Peyer's patch (tissue), 4 donors: ENCODE data around the gene GREM2. TPM values are rescaled to one million over a fixed set of nuclear protein-coding genes. Genes with fewer than 3 reads are reported as not detected.

Experiments used
- DNase-seq, 3 donors: peaks; one replicate each; pipeline ENCODE4 v3.0.0-alpha.2; 2017 to 2019
- H3K27ac ChIP-seq, 4 donors: fragments of 200-600 bp; sonication (generic); one replicate each; pipeline ENCODE4 v1.5.1; 2016 to 2019
- H3K27me3 ChIP-seq, 2 donors: fragments of 200-600 bp; sonication (generic); one replicate each; pipeline ENCODE4 v1.5.1; 2019
- H3K36me3 ChIP-seq, 3 donors: fragments of 200-600 bp; sonication (generic); one replicate each; pipeline ENCODE4 v1.5.1; 2016 to 2019
- H3K4me1 ChIP-seq, 4 donors: fragments of 200-600 bp; sonication (generic); one replicate each; pipeline ENCODE4 v1.5.1; 2016 to 2019
- H3K4me3 ChIP-seq, 4 donors: fragments of 200-600 bp; sonication (generic); 1 replicate in 3 of 4; 2 replicates in 1 of 4; pipeline ENCODE4 v1.5.1; 2016 to 2019; ENCODE audit warnings: mild to moderate bottlenecking in 1 of 4
- H3K9me3 ChIP-seq, 4 donors: fragments of 200-600 bp; sonication (generic); one replicate each; pipeline ENCODE4 v1.5.1; 2016 to 2019; ENCODE audit warnings: mild to moderate bottlenecking in 1 of 4
- POLR2A ChIP-seq, 2 donors: fragments of 450-650 bp; IDR thresholded peaks; one replicate each; pipeline ENCODE4 v1.5.1; 2017; ENCODE audit warnings: antibody characterized with exemption in 2 of 2, mild to moderate bottlenecking in 2 of 2, moderate library complexity in 2 of 2
- total RNA-seq, 4 donors: library from RNA; depleted of rRNA; stranded (reverse); fragments of >200 nt; gene quantifications; one replicate each; pipeline ENCODE4 v1.1.0, GENCODE V29; 2016
- TF ChIP-seq, protein P1 (sequence below), 6 experiments: fragments of 450-650 bp in 4 of 6; fragments of 200-600 bp in 2 of 6; sonication (generic) in 1 of 6; IDR thresholded peaks; one replicate each; pipeline ENCODE4 v1.5.1; 2017 to 2019; ENCODE audit warnings: antibody characterized with exemption in 6 of 6, mild to moderate bottlenecking in 3 of 6, moderate library complexity in 1 of 6

The GREM2 gene
- total RNA-seq, 4 donors from 2014 or later, result 1.3 to 7.4 (median 3.2) TPM

DNA sequence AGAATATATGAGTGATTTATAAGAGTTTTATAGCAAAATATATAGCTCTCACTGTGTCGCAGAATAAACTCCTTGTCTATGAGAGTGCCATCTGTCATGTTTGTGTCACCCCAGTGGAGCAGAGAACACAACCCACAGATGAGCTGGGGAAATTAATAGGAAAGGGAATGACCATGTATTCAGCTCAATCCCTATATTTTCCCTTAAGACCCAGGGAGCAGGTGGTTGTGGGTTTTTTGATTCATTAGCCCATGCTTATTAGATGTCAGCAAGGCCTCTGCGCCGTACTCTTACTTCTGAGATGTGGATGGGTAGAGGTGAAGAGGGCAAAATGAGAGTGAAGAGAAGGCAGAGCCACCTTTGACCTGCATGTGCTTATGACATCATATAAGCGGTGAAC, 4.1 kb upstream of the GREM2 start:
- Histone ChIP-seq H3K4me1 (peaks cover 0 to 11% (median 0%) of the 10 kb centered on the region in 4 donors), H3K36me3 (no peaks in the 10 kb centered on the region), H3K4me3 (no peak overlapping the region), H3K27me3 (no peaks in the 10 kb centered on the region), H3K9me3 (no peaks in the 10 kb centered on the region), H3K27ac (no peak overlapping the region)
- no peak for DNase-seq
- no peak for TF ChIP-seq POLR2A (IDR thresholded peaks at IDR 0.05)
- TF ChIP-seq, protein P1, sequence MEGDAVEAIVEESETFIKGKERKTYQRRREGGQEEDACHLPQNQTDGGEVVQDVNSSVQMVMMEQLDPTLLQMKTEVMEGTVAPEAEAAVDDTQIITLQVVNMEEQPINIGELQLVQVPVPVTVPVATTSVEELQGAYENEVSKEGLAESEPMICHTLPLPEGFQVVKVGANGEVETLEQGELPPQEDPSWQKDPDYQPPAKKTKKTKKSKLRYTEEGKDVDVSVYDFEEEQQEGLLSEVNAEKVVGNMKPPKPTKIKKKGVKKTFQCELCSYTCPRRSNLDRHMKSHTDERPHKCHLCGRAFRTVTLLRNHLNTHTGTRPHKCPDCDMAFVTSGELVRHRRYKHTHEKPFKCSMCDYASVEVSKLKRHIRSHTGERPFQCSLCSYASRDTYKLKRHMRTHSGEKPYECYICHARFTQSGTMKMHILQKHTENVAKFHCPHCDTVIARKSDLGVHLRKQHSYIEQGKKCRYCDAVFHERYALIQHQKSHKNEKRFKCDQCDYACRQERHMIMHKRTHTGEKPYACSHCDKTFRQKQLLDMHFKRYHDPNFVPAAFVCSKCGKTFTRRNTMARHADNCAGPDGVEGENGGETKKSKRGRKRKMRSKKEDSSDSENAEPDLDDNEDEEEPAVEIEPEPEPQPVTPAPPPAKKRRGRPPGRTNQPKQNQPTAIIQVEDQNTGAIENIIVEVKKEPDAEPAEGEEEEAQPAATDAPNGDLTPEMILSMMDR (IDR thresholded peaks at IDR 0.05), result no peak

DNA sequence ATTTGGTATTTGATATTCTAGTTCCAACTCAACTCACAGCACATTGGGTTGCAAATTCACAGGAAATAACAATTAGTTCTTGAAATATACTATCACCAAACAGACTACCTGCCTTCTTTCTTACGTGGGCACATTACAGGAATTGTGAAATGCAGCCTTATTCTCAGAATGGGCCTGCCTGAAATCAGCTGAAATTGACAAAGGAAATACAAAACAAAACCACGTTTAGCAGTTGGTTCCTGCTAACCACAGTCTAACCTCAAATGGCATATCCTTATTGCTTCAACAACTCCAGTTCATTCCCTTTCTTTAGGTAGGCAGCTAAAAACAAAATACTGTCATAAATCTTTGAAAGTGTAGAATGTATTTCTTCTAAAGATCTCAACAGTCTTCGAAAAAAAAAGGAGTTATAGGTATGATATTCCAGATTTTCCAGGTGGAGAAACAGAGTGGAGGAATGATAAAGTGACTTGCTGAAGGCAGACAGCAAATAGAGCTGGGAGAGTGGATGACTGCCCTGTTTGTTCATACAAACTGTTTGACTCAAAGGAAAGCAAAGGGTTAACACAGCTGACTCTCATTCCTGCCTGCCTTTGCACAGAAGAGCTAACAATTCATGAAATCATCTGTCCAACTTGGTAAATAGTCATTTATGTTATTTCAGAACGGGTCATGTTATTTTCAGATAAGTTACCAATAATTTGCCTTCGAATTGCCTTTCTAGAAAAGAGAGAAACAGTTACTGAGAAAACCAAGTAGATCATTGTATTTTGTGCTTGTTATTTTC, 1.6 kb upstream of the GREM2 start:
- TF ChIP-seq, protein P1 (IDR thresholded peaks at IDR 0.05), result no peak
- TF ChIP-seq POLR2A (IDR thresholded peaks at IDR 0.05), result no peak
- Histone ChIP-seq H3K9me3 (no peaks in the 10 kb centered on the region), H3K36me3 (no peaks in the 10 kb centered on the region), H3K4me3 (no peak overlapping the region), H3K4me1 (peaks cover 0 to 11% (median 1%) of the 10 kb centered on the region in 4 donors), H3K27me3 (no peaks in the 10 kb centered on the region), H3K27ac (no peak overlapping the region)
- no peak for DNase-seq

DNA sequence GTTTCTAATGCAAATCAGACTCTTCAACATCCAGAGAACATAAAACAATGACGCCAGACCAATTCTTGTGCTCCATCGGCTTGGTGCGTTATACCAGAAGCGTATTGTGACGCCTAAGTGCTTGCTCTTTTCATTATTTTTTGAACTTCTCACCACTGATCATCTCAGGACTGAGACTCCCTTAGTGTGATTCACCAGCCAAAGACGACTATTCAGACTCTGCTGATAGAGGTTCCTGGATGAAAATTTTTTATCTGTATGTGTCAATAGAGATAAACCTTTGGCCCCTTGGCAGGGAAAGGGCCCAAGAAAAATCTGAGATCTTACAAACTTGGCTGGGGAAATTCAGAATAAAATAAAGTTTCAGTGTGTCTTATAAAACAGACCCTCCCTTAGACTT, 856 bp upstream of the GREM2 start:
- Histone ChIP-seq H3K4me1 (peaks cover 0 to 11% (median 1%) of the 10 kb centered on the region in 4 donors), H3K9me3 (no peaks in the 10 kb centered on the region), H3K27ac (no peak overlapping the region), H3K4me3 (no peak overlapping the region), H3K36me3 (no peaks in the 10 kb centered on the region), H3K27me3 (no peaks in the 10 kb centered on the region)
- TF ChIP-seq POLR2A (IDR thresholded peaks at IDR 0.05), result no peak
- TF ChIP-seq, protein P1 (IDR thresholded peaks at IDR 0.05), result no peak
- no peak for DNase-seq

DNA sequence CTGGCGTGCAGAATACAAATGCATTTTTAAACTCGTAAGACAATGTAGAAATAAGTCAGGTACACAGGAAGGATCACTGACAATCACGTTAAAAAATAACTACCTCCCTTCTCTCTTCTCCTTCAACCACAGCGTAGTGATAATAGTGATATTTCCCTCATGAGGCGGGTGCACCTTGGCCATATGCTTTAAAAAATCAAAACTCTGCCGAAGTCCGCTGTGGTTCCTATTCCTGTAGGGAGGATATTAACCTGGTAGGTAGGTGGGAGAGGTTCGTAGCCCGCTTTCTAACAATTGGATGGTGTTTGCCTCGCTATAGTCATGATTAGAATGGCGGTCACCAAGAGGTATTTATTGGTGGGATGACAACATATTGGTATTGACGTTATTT, 732 bp downstream of the GREM2 start:
- TF ChIP-seq, protein P1 (IDR thresholded peaks at IDR 0.05), result no peak
- no peak for TF ChIP-seq POLR2A (IDR thresholded peaks at IDR 0.05)
- peak overlapping the region; percentile 23 to 56 (median 44) for H3K4me3 ChIP-seq
- peaks cover 0 to 11% (median 1%) of the 10 kb centered on the region in 4 donors for H3K4me1 ChIP-seq
- H3K27ac ChIP-seq, result peak overlapping the region in 1 of 4 donors; percentile 51
- H3K27me3 ChIP-seq, result no peaks in the 10 kb centered on the region
- DNase-seq, result no peak
- H3K9me3 ChIP-seq, result no peaks in the 10 kb centered on the region
- no peaks in the 10 kb centered on the region for H3K36me3 ChIP-seq

DNA sequence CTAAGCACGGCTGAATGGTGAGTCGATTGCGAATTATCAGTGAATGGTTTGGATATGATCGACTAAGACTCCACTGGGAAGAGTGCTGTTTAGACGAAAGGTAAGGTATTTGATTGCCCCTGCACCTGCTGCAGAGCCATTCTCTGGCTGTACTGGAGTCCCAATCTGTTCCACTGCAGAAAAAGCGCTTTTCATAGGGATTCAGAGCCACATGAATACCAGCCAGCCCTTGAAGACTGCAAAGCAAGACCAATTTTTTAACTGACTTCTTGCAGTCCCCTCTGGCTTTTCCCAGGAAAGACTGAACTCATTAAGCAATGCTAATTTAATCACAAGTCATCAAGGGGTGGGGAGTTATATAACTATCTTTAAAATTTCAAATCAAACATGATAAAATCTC, 1.3 kb downstream of the GREM2 start:
- no peak for TF ChIP-seq POLR2A (IDR thresholded peaks at IDR 0.05)
- TF ChIP-seq, protein P1 (IDR thresholded peaks at IDR 0.05), result no peak
- Histone ChIP-seq H3K4me3 (peak overlapping the region in 2 of 4 donors; percentile 3 to 21), H3K9me3 (no peaks in the 10 kb centered on the region), H3K36me3 (no peaks in the 10 kb centered on the region), H3K27me3 (no peaks in the 10 kb centered on the region), H3K4me1 (peaks cover 0 to 11% (median 1%) of the 10 kb centered on the region in 4 donors), H3K27ac (no peak overlapping the region)
- DNase-seq, result no peak
